GM19328 (cell line): ENCODE data around the gene ERCC8.

Source experiments
- ATAC-seq: cut with Tn5 transposase; IDR thresholded peaks from one replicate; pipeline ENCODE4 v1.9.1; 2021; ENCODE audit warnings: mild to moderate bottlenecking, moderate library complexity; ENCODE audit not compliant: unreplicated experiment

ERCC8 gene

DNA sequence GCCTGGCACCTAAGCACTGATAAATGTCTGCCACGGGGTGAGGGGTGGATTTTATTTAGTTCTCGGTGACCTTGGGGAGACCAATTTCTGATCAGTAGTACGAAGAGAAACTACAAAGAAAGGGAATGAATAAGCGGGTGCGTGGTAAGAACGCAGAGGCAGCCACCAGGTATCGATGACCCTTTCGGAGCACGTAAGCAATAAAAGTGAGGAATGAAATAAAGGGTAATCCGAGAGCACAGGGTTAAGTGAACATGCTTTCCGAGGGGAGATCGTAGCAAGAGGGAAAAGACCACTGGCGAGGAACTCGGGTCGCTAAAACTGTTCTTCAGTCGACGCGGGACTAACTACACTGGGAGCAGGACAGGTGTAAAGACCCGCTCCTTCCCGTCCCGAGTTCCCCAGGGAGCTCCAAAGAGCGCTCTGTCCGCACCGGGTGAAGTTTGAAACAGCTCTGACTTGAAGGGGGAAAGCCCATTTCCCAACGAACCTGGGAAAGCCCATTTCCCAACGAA, 101.9 kb downstream of the ERCC8 start:
- ATAC-seq = no peak

GRCh38 chr5:60841361-60841760, 103.5 kb downstream of the ERCC8 start:
- no peak for ATAC-seq

DNA sequence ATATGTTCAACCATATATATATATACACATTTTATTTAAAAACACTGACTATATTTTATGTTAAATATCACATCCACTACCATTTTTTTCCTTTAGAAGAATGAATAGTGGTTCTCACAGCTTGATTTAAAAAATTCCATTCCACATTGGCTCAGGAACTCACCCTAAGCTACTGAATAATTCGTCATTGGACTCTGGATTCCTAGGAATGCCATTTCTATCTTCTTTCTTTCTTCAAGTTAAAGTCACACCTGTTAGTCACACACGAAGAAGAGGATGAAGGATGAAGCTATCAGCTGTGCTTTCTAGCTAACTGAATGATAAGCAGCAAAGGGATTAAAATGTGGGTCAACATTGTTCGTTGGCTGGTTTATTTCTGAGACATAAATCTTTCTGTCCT, 108.7 kb downstream of the ERCC8 start:
- ATAC-seq = no peak

- ATAC-seq = no peak
Observed at GRCh38 chr5:60835554-60835953, 109.3 kb downstream of the ERCC8 start.

- no peak for ATAC-seq
Observed at GRCh38 chr5:60833520-60833919, 111.3 kb downstream of the ERCC8 start.

DNA sequence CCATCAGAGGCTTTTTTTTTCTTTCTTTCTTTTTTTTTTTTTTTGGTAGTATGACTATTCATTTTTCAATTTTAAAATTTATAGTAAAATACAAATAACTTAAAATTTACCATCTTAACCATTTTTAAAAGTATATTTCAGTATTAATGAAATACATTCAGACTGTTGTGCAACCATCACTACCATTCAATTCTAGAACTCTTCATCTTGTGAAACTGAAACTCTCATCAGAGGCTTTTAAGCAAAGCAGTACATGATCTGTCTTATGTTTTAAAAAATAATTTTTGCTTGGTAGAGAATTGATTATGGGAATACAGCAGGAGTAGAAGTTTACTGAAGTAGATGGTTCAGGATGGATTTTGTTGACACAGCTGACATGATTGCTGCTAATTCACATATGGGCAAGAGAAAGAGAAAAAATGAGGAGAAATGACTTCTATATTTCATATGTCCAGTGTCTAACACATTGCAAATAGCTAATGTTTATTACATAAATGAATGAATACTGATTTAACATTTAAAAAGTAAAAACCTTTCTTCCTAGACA, 114.2 kb downstream of the ERCC8 start:
- ATAC-seq = no peak

GRCh38 chr5:60829490-60830266, 115.2 kb downstream of the ERCC8 start:
- ATAC-seq = no peak

DNA sequence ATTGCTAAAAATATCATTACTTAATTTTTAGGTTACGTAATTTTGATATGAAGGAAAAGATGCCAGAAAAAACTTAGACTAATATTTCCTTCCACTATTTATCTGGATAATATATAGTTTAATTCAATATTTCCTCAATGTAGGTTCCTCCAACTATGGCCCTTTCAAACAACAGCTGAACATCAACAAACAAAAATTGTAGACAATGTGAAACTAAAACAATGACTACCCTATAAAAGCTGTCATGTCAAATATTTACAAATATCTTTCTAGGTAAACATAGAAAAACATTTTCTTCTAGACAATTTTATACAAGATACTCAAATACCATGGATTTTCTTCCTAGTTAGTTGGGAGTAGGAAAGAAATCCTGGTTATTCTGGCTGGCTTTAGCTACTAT, 117.7 kb downstream of the ERCC8 start:
- no peak for ATAC-seq

DNA sequence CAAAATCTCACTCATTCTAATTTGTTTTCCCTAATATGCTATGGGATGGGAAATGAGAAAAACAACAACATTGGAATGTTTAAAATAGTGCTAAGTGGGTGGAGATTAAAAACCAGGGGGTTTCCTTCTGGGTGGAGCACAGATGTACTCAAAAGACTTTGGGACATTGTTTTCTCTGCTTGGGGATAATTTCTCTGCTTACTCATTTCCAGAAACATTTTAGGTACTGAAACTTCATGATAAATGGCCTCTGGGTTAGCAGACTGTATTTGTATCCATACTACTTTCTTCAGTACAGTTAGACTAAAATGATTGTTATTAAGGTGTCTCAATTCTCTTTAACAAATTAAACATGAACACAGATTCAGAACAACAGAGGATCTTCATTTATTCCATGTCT, 118.2 kb downstream of the ERCC8 start:
- ATAC-seq = peak; percentile 70
